HepG2 (cell line): ENCODE data around the gene C19orf85. TPM values are rescaled to one million over a fixed set of nuclear protein-coding genes. Genes with fewer than 3 reads are reported as not detected.

Experiments
- DNMT3B ChIP-seq: conservative IDR thresholded peaks from 2 replicates; pipeline ENCODE4 v1.6.1; 2016; ENCODE audit warnings: missing biosample characterization, control low read depth
- FOXK2 ChIP-seq: fragments of 450-650 bp; IDR thresholded peaks from 2 replicates; pipeline ENCODE4 v1.6.1; 2016
- HMG20B ChIP-seq: conservative IDR thresholded peaks from 2 replicates; pipeline ENCODE4 v1.6.1; 2016; ENCODE audit warnings: missing genetic modification reagents, missing compliant biosample characterization
- IKZF1 ChIP-seq: fragments of 450-650 bp; IDR thresholded peaks from 2 replicates; pipeline ENCODE4 v1.7.1; 2016
- MLLT10 ChIP-seq: sonication (generic); formaldehyde crosslinking; IDR thresholded peaks from 2 replicates; pipeline ENCODE4 v1.4.0; 2020; ENCODE audit warnings: missing genetic modification reagents
- SPEN ChIP-seq: sonication (generic); formaldehyde crosslinking; IDR thresholded peaks from 2 replicates; pipeline ENCODE4 v1.5.1; 2020; ENCODE audit warnings: low read depth, mild to moderate bottlenecking, missing genetic modification reagents
- STAT5B ChIP-seq: sonication (generic); formaldehyde crosslinking; IDR thresholded peaks from 2 replicates; pipeline ENCODE4 v1.4.0; 2020; ENCODE audit warnings: missing genetic modification reagents
- ZNF660 ChIP-seq: sonication (generic); formaldehyde crosslinking; IDR thresholded peaks from 2 replicates; pipeline ENCODE4 v1.5.1; 2020; ENCODE audit warnings: mild to moderate bottlenecking, low read depth, missing genetic modification reagents, borderline replicate concordance
- polyA plus RNA-seq, 8 experiments: library from polyadenylated mRNA; depleted of rRNA in 3 of 8; stranded (reverse) in 7 of 8; unstranded in 1 of 8; fragments of >200 nt; fragmentation: Illumina TruSeq in 4 of 8; extraction: Trizol in 4 of 8; gene quantifications; 2 replicates each; pipeline versions ENCODE4 v1.2.1 to v1.2.3, GENCODE V29; 2011 to 2016; ENCODE audit warnings: low read depth in 4 of 8, missing spikeins in 1 of 8, mixed read lengths in 1 of 8; ENCODE audit not compliant: insufficient read depth in 1 of 8
- total RNA-seq, 5 experiments: library from RNA; depleted of rRNA; stranded (reverse); fragments of >200 nt; fragmentation: Illumina TruSeq; extraction: Trizol; gene quantifications; 2 replicates each; pipeline ENCODE4 v1.2.3, GENCODE V29; 2016; ENCODE audit warnings: low read depth in 1 of 5
- TF ChIP-seq, protein P1 (sequence below): sonication (generic); formaldehyde crosslinking; IDR thresholded peaks from 2 replicates; pipeline ENCODE4 v1.4.0; 2020; ENCODE audit warnings: missing genetic modification reagents, borderline replicate concordance
- TF ChIP-seq, protein P2 (sequence below): sonication (generic); formaldehyde crosslinking; IDR thresholded peaks from 2 replicates; pipeline ENCODE4 v1.4.0; 2020; ENCODE audit warnings: missing genetic modification reagents, low read depth, mild to moderate bottlenecking, borderline replicate concordance
- TF ChIP-seq, protein P3 (sequence below): sonication (generic); formaldehyde crosslinking; IDR thresholded peaks from 2 replicates; pipeline ENCODE4 v1.4.0; 2020; ENCODE audit warnings: missing genetic modification reagents
- TF ChIP-seq, protein P4 (sequence below): sonication (generic); formaldehyde crosslinking; IDR thresholded peaks from 2 replicates; pipeline ENCODE4 v1.8.0; 2023; ENCODE audit warnings: mild to moderate bottlenecking, missing genetic modification reagents
- TF ChIP-seq, protein P5 (sequence below): sonication (generic); formaldehyde crosslinking; IDR thresholded peaks from 2 replicates; pipeline ENCODE4 v1.5.0; 2020; ENCODE audit warnings: mild to moderate bottlenecking, low read depth, missing genetic modification reagents, borderline replicate concordance
- TF ChIP-seq, protein P6 (sequence below): sonication (generic); formaldehyde crosslinking; IDR thresholded peaks from 2 replicates; pipeline ENCODE4 v1.5.0; 2020; ENCODE audit warnings: missing genetic modification reagents
- TF ChIP-seq, protein P7 (sequence below): sonication (generic); formaldehyde crosslinking; IDR thresholded peaks from 2 replicates; pipeline ENCODE4 v1.8.1; 2023; ENCODE audit warnings: missing genetic modification reagents, inconsistent platforms, borderline replicate concordance
- TF ChIP-seq, protein P8 (sequence below): sonication (generic); formaldehyde crosslinking; IDR thresholded peaks from 2 replicates; pipeline ENCODE4 v1.9.0; 2021; ENCODE audit warnings: missing genetic modification reagents, mild to moderate bottlenecking, borderline replicate concordance

Gene C19orf85
- total and polyA plus RNA-seq, 2 of the 13 experiments (the other 11 are each of a cell fraction or from before 2014, with no cell fraction given) = not detected

DNA sequence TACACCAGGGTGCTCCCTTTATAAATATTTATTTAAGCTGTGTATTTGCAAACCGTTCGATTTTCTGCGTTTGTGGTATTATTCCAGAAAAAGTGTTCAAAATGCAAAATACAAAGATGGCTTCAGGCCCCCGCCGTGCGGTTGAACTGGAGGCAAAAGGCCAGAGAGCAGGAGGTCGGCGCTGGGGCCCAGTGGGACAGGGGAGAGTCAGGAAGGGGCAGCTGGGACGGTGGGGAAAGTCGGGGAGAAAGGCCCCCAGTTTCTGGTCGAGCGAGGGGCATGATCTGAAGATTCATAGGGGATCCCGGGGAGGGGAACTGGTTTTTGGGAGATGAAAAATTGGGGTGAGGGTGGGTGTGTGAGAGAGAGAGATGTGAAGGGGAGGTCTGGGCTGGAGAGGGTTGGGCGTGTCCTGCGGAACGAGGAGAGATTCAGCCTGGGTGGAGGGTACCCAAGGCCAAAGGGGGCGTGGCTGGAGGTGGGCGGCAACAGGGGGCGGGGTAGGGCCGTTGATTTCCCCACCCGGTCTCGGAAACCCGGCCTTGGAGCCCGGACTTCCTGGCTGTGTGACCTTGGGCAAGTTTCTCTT lies 3.8 kb downstream of the C19orf85 start (continued):
- TF ChIP-seq, protein P1, sequence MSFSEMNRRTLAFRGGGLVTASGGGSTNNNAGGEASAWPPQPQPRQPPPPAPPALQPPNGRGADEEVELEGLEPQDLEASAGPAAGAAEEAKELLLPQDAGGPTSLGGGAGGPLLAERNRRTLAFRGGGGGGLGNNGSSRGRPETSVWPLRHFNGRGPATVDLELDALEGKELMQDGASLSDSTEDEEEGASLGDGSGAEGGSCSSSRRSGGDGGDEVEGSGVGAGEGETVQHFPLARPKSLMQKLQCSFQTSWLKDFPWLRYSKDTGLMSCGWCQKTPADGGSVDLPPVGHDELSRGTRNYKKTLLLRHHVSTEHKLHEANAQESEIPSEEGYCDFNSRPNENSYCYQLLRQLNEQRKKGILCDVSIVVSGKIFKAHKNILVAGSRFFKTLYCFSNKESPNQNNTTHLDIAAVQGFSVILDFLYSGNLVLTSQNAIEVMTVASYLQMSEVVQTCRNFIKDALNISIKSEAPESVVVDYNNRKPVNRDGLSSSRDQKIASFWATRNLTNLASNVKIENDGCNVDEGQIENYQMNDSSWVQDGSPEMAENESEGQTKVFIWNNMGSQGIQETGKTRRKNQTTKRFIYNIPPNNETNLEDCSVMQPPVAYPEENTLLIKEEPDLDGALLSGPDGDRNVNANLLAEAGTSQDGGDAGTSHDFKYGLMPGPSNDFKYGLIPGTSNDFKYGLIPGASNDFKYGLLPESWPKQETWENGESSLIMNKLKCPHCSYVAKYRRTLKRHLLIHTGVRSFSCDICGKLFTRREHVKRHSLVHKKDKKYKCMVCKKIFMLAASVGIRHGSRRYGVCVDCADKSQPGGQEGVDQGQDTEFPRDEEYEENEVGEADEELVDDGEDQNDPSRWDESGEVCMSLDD (CRISPR knock-in tag) = no peak
- TF ChIP-seq SPEN (CRISPR knock-in tag) (no peak), FOXK2 (no peak), DNMT3B (no peak), IKZF1 (no peak), ZNF660 (CRISPR knock-in tag) (no peak), MLLT10 (CRISPR knock-in tag) (no peak), STAT5B (CRISPR knock-in tag) (no peak), HMG20B (CRISPR knock-in tag) (no peak)
- TF ChIP-seq, protein P2, sequence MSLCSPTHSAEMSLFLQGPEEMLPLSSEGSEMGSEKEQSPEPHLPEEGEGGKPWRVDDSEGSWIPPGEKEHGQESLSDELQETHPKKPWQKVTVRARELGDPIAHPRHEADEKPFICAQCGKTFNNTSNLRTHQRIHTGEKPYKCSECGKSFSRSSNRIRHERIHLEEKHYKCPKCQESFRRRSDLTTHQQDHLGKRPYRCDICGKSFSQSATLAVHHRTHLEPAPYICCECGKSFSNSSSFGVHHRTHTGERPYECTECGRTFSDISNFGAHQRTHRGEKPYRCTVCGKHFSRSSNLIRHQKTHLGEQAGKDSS (CRISPR knock-in tag) = no peak
- TF ChIP-seq, protein P3, sequence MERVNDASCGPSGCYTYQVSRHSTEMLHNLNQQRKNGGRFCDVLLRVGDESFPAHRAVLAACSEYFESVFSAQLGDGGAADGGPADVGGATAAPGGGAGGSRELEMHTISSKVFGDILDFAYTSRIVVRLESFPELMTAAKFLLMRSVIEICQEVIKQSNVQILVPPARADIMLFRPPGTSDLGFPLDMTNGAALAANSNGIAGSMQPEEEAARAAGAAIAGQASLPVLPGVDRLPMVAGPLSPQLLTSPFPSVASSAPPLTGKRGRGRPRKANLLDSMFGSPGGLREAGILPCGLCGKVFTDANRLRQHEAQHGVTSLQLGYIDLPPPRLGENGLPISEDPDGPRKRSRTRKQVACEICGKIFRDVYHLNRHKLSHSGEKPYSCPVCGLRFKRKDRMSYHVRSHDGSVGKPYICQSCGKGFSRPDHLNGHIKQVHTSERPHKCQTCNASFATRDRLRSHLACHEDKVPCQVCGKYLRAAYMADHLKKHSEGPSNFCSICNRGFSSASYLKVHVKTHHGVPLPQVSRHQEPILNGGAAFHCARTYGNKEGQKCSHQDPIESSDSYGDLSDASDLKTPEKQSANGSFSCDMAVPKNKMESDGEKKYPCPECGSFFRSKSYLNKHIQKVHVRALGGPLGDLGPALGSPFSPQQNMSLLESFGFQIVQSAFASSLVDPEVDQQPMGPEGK = no peak; the same call in 1 of the 2 replicates
- TF ChIP-seq, protein P4, sequence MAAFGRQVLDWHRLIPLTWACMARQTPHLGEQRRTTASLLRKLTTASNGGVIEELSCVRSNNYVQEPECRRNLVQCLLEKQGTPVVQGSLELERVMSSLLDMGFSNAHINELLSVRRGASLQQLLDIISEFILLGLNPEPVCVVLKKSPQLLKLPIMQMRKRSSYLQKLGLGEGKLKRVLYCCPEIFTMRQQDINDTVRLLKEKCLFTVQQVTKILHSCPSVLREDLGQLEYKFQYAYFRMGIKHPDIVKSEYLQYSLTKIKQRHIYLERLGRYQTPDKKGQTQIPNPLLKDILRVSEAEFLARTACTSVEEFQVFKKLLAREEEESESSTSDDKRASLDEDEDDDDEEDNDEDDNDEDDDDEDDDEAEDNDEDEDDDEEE (CRISPR knock-in tag) = no peak
- TF ChIP-seq, protein P5, sequence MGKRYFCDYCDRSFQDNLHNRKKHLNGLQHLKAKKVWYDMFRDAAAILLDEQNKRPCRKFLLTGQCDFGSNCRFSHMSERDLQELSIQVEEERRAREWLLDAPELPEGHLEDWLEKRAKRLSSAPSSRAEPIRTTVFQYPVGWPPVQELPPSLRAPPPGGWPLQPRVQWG = no peak
- TF ChIP-seq, protein P6, sequence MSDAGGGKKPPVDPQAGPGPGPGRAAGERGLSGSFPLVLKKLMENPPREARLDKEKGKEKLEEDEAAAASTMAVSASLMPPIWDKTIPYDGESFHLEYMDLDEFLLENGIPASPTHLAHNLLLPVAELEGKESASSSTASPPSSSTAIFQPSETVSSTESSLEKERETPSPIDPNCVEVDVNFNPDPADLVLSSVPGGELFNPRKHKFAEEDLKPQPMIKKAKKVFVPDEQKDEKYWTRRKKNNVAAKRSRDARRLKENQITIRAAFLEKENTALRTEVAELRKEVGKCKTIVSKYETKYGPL = no peak
- TF ChIP-seq, protein P7, sequence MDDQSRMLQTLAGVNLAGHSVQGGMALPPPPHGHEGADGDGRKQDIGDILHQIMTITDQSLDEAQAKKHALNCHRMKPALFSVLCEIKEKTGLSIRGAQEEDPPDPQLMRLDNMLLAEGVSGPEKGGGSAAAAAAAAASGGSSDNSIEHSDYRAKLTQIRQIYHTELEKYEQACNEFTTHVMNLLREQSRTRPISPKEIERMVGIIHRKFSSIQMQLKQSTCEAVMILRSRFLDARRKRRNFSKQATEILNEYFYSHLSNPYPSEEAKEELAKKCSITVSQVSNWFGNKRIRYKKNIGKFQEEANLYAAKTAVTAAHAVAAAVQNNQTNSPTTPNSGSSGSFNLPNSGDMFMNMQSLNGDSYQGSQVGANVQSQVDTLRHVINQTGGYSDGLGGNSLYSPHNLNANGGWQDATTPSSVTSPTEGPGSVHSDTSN (CRISPR knock-in tag) = no peak
- TF ChIP-seq, protein P8, sequence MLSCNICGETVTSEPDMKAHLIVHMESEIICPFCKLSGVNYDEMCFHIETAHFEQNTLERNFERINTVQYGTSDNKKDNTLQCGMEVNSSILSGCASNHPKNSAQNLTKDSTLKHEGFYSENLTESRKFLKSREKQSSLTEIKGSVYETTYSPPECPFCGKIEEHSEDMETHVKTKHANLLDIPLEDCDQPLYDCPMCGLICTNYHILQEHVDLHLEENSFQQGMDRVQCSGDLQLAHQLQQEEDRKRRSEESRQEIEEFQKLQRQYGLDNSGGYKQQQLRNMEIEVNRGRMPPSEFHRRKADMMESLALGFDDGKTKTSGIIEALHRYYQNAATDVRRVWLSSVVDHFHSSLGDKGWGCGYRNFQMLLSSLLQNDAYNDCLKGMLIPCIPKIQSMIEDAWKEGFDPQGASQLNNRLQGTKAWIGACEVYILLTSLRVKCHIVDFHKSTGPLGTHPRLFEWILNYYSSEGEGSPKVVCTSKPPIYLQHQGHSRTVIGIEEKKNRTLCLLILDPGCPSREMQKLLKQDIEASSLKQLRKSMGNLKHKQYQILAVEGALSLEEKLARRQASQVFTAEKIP (CRISPR knock-in tag) = no peak
